Endothelial cell of umbilical vein (primary cell): ENCODE measurements around the gene SETD6. TPM values are rescaled to one million over a fixed set of nuclear protein-coding genes. Genes with fewer than 3 reads are reported as not detected.
A peak's percentile ranks its signal among the peaks of the same experiment; 100 is the strongest.

Source experiments
- BruUV-seq: library from RNA; stranded (reverse); fragments of 400-500 nt; replicated peaks from 2 replicates; lab custom pipeline; 2021; lab: Mats Ljungman, UMichigan
- CTCF ChIA-PET: fragments of 300-600, 350-600 bp; sonication (Branson Sonifier 250); formaldehyde crosslinking; loops from one replicate; lab custom pipeline; 2021; ENCODE audit warnings: antibody characterized with exemption, inconsistent platforms; lab: Charles Lee
- POLR2A ChIA-PET: fragments of 300-600, 350-600 bp; sonication (Branson Sonifier 250); formaldehyde crosslinking; loops from one replicate; lab custom pipeline; 2021; ENCODE audit warnings: antibody characterized with exemption, inconsistent platforms; lab: Charles Lee
- DNase-seq: peaks from one replicate; pipeline ENCODE4 v3.0.0-alpha.2; 2011; ENCODE audit warnings: low read depth, low spot score
- FAIRE-seq: peaks from 2 replicates; lab custom pipeline; 2011; peaks lifted over from hg19 to GRCh38; lab: Jason Lieb, UNC
- H2AFZ ChIP-seq: 2 replicates; pipeline ENCODE4 v1.6.0; 2012; ENCODE audit warnings: low read depth, low read length, control low read depth, inconsistent platforms
- H3K27ac ChIP-seq: 2 replicates; pipeline ENCODE4 v1.5.1; 2011; ENCODE audit warnings: low read depth, mild to moderate bottlenecking, control low read depth, low read length, moderate library complexity; ENCODE audit not compliant: insufficient read depth
- H3K27me3 ChIP-seq, 2 experiments: 2 replicates each; pipeline versions ENCODE4 v1.6.0 to v1.6.1; 2011; ENCODE audit warnings: low read length in 2 of 2, mixed read lengths in 1 of 2; ENCODE audit not compliant: control insufficient read depth in 2 of 2, insufficient read depth in 2 of 2
- H3K36me3 ChIP-seq, 2 experiments: 2 replicates in 1 of 2; 3 replicates in 1 of 2; pipeline ENCODE4 v1.5.1; 2011; ENCODE audit warnings: low read length in 2 of 2, mild to moderate bottlenecking in 1 of 2, moderate library complexity in 1 of 2; ENCODE audit not compliant: control insufficient read depth in 2 of 2, insufficient read depth in 2 of 2; ENCODE audit errors: extremely low read depth in 1 of 2
- H3K4me1 ChIP-seq: 3 replicates; pipeline ENCODE4 v1.5.1; 2011; ENCODE audit warnings: mild to moderate bottlenecking, low read length; ENCODE audit not compliant: control insufficient read depth, insufficient read depth; ENCODE audit errors: extremely low read depth
- H3K4me2 ChIP-seq: 2 replicates; pipeline ENCODE4 v1.6.1; 2011; ENCODE audit warnings: low read length, control low read depth, mixed read lengths; ENCODE audit not compliant: insufficient read depth
- H3K4me3 ChIP-seq, 3 experiments: fragments of 200-600 bp in 1 of 3; sonication (generic), shearing (Covaris generic) in 1 of 3; replicated peaks in 1 of 3; 2 replicates each; pipeline ENCODE4 v1.5.1; 2011 to 2016; ENCODE audit warnings: control low read depth in 3 of 3, low read length in 3 of 3, mild to moderate bottlenecking in 2 of 3, inconsistent platforms in 1 of 3, low read depth in 1 of 3, moderate library complexity in 1 of 3; ENCODE audit not compliant: insufficient read depth in 1 of 3
- H3K79me2 ChIP-seq: 2 replicates; pipeline ENCODE4 v1.6.0; 2012; ENCODE audit warnings: low read length, inconsistent platforms; ENCODE audit not compliant: control insufficient read depth, insufficient read depth
- H3K9ac ChIP-seq: replicated peaks from 2 replicates; pipeline ENCODE3; 2011; ENCODE audit warnings: low read length, control low read depth; ENCODE audit not compliant: insufficient read depth; ENCODE audit errors: extremely low read depth
- H3K9me1 ChIP-seq: replicated peaks from 3 replicates; pipeline ENCODE4 v1.6.0; 2011; ENCODE audit warnings: mild to moderate bottlenecking, low read length; ENCODE audit not compliant: control insufficient read depth, insufficient read depth; ENCODE audit errors: extremely low read depth
- H3K9me3 ChIP-seq: replicated peaks from 2 replicates; pipeline ENCODE4 v1.5.1; 2012; ENCODE audit warnings: low read length, inconsistent platforms; ENCODE audit not compliant: control insufficient read depth, insufficient read depth
- H4K20me1 ChIP-seq: replicated peaks from 2 replicates; pipeline ENCODE3; 2011; ENCODE audit warnings: mild to moderate bottlenecking, low read length; ENCODE audit not compliant: control insufficient read depth, insufficient read depth; ENCODE audit errors: extremely low read depth
- EZH2 ChIP-seq: IDR thresholded peaks from 2 replicates; pipeline ENCODE4 v1.6.1; 2012; ENCODE audit warnings: borderline replicate concordance, low read depth, mild to moderate bottlenecking, moderate library complexity, low read length, inconsistent platforms; ENCODE audit not compliant: severe bottlenecking
- FOS ChIP-seq: IDR thresholded peaks from 2 replicates; pipeline ENCODE4 v1.6.1; 2011; ENCODE audit warnings: mild to moderate bottlenecking, low read length, moderate library complexity, borderline replicate concordance; ENCODE audit not compliant: insufficient read depth
- GATA2 ChIP-seq: IDR thresholded peaks from 2 replicates; pipeline ENCODE4 v1.7.0; 2011; ENCODE audit warnings: low read depth, mild to moderate bottlenecking, moderate library complexity, mixed read lengths, low read length; ENCODE audit not compliant: insufficient read length, insufficient read depth
- JUN ChIP-seq: IDR thresholded peaks from 2 replicates; pipeline ENCODE4 v1.6.1; 2011; ENCODE audit warnings: borderline replicate concordance, low read depth; ENCODE audit not compliant: insufficient read length, insufficient read depth
- MYC ChIP-seq: IDR thresholded peaks from one replicate; pipeline ENCODE4 v1.6.1; 2011; ENCODE audit warnings: mild to moderate bottlenecking, low read depth, low read length
- POLR2A ChIP-seq: IDR thresholded peaks from 2 replicates; pipeline ENCODE4 v1.6.1; 2012; ENCODE audit warnings: low read depth, mild to moderate bottlenecking, control low read depth, low read length
- POLR2AphosphoS5 ChIP-seq: IDR thresholded peaks from 2 replicates; pipeline ENCODE4 v1.6.1; 2012; ENCODE audit warnings: low read depth, mild to moderate bottlenecking, control low read depth, low read length, moderate library complexity; ENCODE audit not compliant: insufficient read depth
- dilution Hi-C: fragments of 300-500 bp; cut with MboI; formaldehyde crosslinking; loops from one replicate; pipeline ENCODE4 v1.15.0; 2019; ENCODE audit warnings: low sequenced_read_pairs; ENCODE audit not compliant: extremely low pct_ligation_motif_present
- intact Hi-C: fragments of 100-400 bp; cut with micrococcal nuclease; formaldehyde crosslinking; loops from one replicate; pipeline ENCODE4 v1.10.0; 2022
- polyA plus RNA-seq, 4 experiments: library from polyadenylated mRNA; depleted of rRNA in 3 of 4; stranded (reverse) in 3 of 4; unstranded in 1 of 4; fragments of >200 nt; gene quantifications; 2 replicates each; pipeline versions ENCODE4 v1.2.1 to v1.2.3, GENCODE V29; 2011 to 2012; ENCODE audit warnings: missing spikeins in 1 of 4
- total RNA-seq: library from RNA; stranded (reverse); gene quantifications from 2 replicates; pipeline ENCODE4 v1.2.3, GENCODE V29; 2021
- TF ChIP-seq, protein P1 (sequence below): IDR thresholded peaks from 2 replicates; pipeline ENCODE4 v1.6.1; 2011; ENCODE audit not compliant: insufficient read depth, insufficient read length
- TF ChIP-seq, protein P2 (sequence below), 2 donors: IDR thresholded peaks; 1 replicate in 1 of 2; 2 replicates in 1 of 2; pipeline ENCODE4 v1.5.1; 2011; ENCODE audit warnings: low read length in 2 of 2, mild to moderate bottlenecking in 2 of 2, moderate library complexity in 2 of 2, control low read depth in 1 of 2, inconsistent platforms in 1 of 2, low read depth in 1 of 2; ENCODE audit not compliant: insufficient read depth in 1 of 2; ENCODE audit errors: extremely low read depth in 1 of 2

Gene SETD6
- total and polyA plus RNA-seq, 2 donors (not counting 3 experiments of a cell fraction or from before 2014, with no cell fraction given): 10.2 to 16.4 TPM

DNA sequence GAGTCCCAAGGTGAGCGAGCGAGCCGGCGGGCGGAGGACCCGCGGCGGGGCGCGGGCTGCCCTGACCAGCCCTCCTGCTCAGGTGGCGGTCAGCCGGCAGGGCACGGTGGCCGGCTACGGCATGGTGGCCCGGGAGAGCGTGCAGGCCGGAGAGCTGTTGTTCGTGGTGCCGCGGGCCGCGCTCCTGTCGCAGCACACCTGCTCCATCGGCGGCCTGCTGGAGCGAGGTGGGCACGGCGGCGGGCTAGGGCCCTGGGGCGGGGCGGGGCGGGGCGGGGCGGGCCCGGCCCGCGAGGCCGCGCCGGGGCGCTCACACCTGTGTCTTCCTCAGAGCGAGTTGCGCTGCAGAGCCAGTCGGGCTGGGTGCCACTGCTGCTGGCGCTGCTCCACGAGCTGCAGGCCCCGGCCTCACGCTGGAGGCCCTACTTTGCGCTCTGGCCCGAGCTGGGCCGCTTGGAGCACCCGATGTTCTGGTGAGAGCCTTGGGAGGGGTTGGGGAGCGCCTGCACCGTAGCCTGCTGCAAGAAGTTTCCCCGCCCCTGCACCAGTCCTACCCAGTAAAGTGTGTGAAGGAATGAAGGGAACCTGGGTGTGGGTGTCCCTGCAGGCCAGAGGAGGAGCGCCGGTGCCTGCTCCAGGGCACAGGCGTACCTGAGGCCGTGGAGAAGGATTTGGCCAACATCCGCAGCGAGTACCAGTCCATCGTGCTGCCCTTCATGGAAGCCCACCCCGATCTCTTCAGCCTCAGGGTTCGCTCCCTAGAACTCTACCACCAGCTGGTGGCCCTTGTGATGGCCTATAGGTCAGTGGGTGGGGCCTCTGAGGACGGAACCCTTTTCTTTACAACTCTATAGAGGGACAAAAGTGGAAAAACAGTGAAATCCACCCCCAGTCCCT lies 802 bp downstream of the SETD6 start:
- peaks cover 12% of the 10 kb centered on the region for H3K4me1 ChIP-seq
- POLR2A ChIA-PET: no interaction called here
- H3K36me3 ChIP-seq: peaks cover 22 to 35% of the 10 kb centered on the region in 2 experiments
- intact Hi-C loops (loop anchor here (5.0 kb wide), 1 partner anchor 111 kb away; the partner anchor contains the start of gene CNOT1), dilution Hi-C loops (no loop called here)
- no peak overlapping the region for H2AFZ ChIP-seq
- no TSS peak for BruUV-seq
- H3K9me1 ChIP-seq: no peaks in the 10 kb centered on the region
- peak overlapping the region; percentile 50 for H3K27ac ChIP-seq
- H3K27me3 ChIP-seq: no peaks in the 10 kb centered on the region
- H4K20me1 ChIP-seq: no peaks in the 10 kb centered on the region
- H3K79me2 ChIP-seq: no peaks in the 10 kb centered on the region
- no peaks in the 10 kb centered on the region for H3K9me3 ChIP-seq
- CTCF ChIA-PET: interaction anchor here (1.0 to 3.4 kb wide), 4 partner anchors 28 to 240 kb away, joined by 3 to 13 read pairs (median 6); no protein-coding TSS in a partner anchor
- no peak for DNase-seq
- peak overlapping the region; percentile 59 for H3K9ac ChIP-seq
- peak overlapping the region; percentile 56 for H3K4me2 ChIP-seq
- TF ChIP-seq POLR2AphosphoS5 (no peak), GATA2 (no peak), MYC (no peak), JUN (no peak), EZH2 (no peak), FOS (no peak), POLR2A (no peak)
- TF ChIP-seq, protein P1, sequence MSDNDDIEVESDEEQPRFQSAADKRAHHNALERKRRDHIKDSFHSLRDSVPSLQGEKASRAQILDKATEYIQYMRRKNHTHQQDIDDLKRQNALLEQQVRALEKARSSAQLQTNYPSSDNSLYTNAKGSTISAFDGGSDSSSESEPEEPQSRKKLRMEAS: no peak
- TF ChIP-seq, protein P2, sequence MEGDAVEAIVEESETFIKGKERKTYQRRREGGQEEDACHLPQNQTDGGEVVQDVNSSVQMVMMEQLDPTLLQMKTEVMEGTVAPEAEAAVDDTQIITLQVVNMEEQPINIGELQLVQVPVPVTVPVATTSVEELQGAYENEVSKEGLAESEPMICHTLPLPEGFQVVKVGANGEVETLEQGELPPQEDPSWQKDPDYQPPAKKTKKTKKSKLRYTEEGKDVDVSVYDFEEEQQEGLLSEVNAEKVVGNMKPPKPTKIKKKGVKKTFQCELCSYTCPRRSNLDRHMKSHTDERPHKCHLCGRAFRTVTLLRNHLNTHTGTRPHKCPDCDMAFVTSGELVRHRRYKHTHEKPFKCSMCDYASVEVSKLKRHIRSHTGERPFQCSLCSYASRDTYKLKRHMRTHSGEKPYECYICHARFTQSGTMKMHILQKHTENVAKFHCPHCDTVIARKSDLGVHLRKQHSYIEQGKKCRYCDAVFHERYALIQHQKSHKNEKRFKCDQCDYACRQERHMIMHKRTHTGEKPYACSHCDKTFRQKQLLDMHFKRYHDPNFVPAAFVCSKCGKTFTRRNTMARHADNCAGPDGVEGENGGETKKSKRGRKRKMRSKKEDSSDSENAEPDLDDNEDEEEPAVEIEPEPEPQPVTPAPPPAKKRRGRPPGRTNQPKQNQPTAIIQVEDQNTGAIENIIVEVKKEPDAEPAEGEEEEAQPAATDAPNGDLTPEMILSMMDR (IDR thresholded peaks at IDR 0.05; ENCODE audit: extremely low read depth in 1 of 2, insufficient read depth in 1 of 2, low read depth in 1 of 2, low read length in 2 of 2): no peak
- FAIRE-seq: no peak
- peak overlapping the region; percentile 32 to 70 (median 63) for H3K4me3 ChIP-seq
